Measurements from ENCODE around the gene GPD2. TPM values are rescaled to one million over a fixed set of nuclear protein-coding genes. Genes with fewer than 3 reads are reported as not detected.
A peak's percentile ranks its signal among the peaks of the same experiment; 100 is the strongest.

The GPD2 gene
- total RNA-seq, 4 donors from 2014 or later = 39.2 to 69.7 (median 64.1) TPM

DNA sequence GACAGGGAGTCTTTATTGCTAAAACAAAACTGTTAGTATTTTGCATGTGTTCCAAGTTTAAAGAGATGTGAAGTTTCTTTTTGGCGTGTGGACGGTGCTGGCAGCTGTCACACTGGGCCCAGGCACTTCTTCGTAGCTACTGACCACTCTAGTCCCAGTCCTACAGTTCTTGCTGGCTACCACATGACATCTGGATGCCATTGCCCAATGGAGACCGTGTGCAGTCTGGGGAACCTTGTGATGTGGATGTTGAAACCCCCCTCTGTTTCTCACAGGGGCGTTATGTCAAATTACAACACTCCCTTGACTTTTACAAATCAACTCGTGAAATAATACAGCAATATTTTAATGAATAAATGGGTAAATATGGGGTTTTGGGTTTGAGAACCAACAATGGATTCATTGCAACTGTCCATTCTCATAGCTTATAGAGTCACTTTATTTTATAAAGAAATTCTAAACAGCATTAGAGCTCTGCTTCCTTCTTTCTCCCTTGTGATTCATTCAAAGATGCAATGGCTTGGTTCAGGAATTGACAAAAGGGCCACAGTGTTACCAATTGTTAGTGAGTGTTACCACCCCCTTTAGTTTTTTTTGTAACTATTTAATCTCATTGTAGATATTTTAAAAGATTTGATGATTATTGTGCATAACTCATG is 1.2 kb downstream of the GPD2 start:
- intact Hi-C loops (cut with DNase I; ENCODE audit: low total_unique reads) = no loop called here

DNA sequence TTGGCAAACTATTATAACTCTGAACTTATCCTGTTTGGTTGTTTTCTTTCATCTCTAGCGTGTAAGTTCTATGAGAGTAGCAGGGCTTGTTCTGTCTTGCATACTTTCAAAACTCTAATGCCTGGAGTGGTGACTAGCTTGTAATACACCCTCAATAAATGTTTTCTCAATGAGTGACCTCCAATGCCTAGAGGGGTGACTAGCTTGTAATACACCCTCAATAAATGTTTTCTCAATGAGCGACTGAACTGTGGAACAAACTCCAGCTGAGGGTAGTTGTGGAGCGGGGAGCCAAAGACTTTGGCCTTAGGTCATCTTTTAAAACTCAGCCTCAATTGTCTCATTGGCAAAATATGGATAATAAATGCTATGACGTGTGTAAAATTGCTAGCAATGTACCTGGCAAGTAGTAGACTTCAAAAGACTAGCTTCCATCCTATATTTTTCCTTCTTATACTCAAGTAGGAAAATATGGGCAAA is 1.8 kb downstream of the GPD2 start:
- intact Hi-C loops (cut with DNase I; ENCODE audit: low total_unique reads) = no loop called here
- in situ Hi-C loops (cut with MboI; ENCODE audit: low sequenced_read_pairs in 4 of 4) = no loop called here
- peak overlapping the region; percentile 98 to 99 (median 98) for H3K27ac ChIP-seq

More for the DNA sequence above, 1.2 kb downstream of the GPD2 start:
- ATAC-seq = peak; percentile 24 to 63
- peak; percentile 48 to 81 for DNase-seq
- H3K9me3 ChIP-seq = no peaks in the 10 kb centered on the region
- H3K27ac ChIP-seq = peak overlapping the region; percentile 98 to 99 (median 98)
- TF ChIP-seq POLR2A (IDR thresholded peaks at IDR 0.05) = peak; percentile 62 to 64
- TF ChIP-seq, protein P1, sequence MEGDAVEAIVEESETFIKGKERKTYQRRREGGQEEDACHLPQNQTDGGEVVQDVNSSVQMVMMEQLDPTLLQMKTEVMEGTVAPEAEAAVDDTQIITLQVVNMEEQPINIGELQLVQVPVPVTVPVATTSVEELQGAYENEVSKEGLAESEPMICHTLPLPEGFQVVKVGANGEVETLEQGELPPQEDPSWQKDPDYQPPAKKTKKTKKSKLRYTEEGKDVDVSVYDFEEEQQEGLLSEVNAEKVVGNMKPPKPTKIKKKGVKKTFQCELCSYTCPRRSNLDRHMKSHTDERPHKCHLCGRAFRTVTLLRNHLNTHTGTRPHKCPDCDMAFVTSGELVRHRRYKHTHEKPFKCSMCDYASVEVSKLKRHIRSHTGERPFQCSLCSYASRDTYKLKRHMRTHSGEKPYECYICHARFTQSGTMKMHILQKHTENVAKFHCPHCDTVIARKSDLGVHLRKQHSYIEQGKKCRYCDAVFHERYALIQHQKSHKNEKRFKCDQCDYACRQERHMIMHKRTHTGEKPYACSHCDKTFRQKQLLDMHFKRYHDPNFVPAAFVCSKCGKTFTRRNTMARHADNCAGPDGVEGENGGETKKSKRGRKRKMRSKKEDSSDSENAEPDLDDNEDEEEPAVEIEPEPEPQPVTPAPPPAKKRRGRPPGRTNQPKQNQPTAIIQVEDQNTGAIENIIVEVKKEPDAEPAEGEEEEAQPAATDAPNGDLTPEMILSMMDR (IDR thresholded peaks at IDR 0.05 in 4 of 5, conservative IDR thresholded peaks at IDR 0.05 in 1 of 5) = no peak
- in situ Hi-C loops (cut with MboI; ENCODE audit: low sequenced_read_pairs in 4 of 4) = no loop called here
- H3K4me1 ChIP-seq = peaks cover 40 to 41% of the 10 kb centered on the region in 2 donors
- H3K4me3 ChIP-seq = peak overlapping the region; percentile 78 to 85 (median 82)
- H3K27me3 ChIP-seq = no peaks in the 10 kb centered on the region
- no peaks in the 10 kb centered on the region for H3K36me3 ChIP-seq

DNA sequence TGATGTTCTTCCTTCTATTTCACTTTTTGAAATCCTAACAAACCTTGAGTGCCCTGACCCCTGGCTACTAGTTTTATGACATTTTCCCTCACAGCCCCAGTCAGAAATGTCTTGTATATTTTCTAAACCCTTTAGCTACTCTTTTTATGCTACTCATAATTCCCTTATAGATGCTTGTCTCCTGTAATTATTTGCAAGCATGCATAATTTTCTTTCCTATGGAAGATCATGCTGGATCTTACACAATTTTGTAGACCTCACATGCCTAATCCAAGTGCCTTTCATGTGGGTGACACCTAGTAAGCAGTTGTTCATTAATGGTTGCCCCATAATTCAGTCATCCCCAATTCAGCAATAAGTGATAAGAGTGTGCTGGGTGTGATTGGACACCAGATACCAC is 6.9 kb downstream of the GPD2 start:
- no peaks in the 10 kb centered on the region for H3K9me3 ChIP-seq
- H3K27ac ChIP-seq = no peak overlapping the region
- ATAC-seq (no peak), DNase-seq (no peak)
- peaks cover 26 to 37% of the 10 kb centered on the region in 2 donors for H3K4me1 ChIP-seq
- no peak for TF ChIP-seq POLR2A (IDR thresholded peaks at IDR 0.05)
- TF ChIP-seq, protein P1 (IDR thresholded peaks at IDR 0.05 in 4 of 5, conservative IDR thresholded peaks at IDR 0.05 in 1 of 5) = no peak
- in situ Hi-C loops (cut with MboI; ENCODE audit: low sequenced_read_pairs in 4 of 4) = loop anchor here in 1 of 4 donors (10.0 kb wide), 1 partner anchor 98 kb away; no protein-coding TSS in a partner anchor
- no peaks in the 10 kb centered on the region for H3K36me3 ChIP-seq
- H3K27me3 ChIP-seq = no peaks in the 10 kb centered on the region
- no peak overlapping the region for H3K4me3 ChIP-seq
- intact Hi-C loops (cut with DNase I; ENCODE audit: low total_unique reads) = no loop called here

More for the DNA sequence above, 1.8 kb downstream of the GPD2 start:
- Histone ChIP-seq H3K4me3 (peak overlapping the region; percentile 78 to 85 (median 82)), H3K4me1 (peaks cover 40 to 41% of the 10 kb centered on the region in 2 donors), H3K9me3 (no peaks in the 10 kb centered on the region), H3K27me3 (no peaks in the 10 kb centered on the region), H3K36me3 (no peaks in the 10 kb centered on the region)
- TF ChIP-seq, protein P1 (IDR thresholded peaks at IDR 0.05 in 4 of 5, conservative IDR thresholded peaks at IDR 0.05 in 1 of 5) = no peak
- no peak for TF ChIP-seq POLR2A (IDR thresholded peaks at IDR 0.05)
- DNase-seq = no peak
- ATAC-seq = no peak

DNA sequence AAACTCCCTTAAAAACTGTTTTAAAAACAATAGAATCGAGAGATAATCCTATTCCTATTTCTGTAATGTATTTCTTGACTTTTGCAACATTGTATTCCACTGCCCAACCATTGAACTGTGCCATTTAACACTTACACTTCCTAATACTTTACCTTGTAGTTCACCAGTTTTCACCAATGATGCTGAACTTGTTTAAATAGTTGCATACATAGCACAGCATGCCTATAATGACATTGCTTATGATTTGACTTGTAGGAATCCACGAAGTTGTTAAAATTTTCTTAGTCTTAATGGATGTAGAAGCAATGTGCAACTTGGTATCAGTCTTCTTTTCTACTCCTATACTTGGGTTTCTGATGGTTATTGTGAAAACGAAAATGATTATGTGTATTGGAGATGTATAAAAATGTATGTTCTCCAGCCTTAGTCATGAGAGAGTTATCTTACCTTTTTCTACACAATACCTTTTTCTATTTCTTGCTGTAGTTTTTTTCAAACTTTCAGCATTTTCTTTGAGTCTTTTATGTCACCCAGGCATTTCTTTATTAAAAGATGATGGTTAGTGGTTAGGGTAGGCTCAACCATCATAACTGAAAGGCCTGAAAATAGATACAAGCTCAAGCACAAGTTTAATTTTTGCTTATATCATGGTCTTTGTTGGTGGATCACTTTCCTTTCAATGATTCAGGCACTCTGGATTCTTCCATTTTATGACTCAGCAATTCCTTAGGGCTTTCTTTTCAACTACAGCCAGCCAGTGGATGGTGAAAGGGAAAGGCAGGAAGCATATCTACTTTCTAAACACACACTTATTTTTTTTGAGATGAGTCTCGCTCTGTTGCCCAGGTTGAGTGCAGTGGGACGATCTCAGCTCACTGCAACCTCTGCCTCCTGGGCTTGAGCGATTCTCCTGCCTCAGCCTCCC is 9.4 kb downstream of the GPD2 start:
- Histone ChIP-seq H3K9me3 (no peaks in the 10 kb centered on the region), H3K27ac (peak overlapping the region in 3 of 4 donors; percentile 33 to 56 (median 52)), H3K36me3 (no peaks in the 10 kb centered on the region), H3K4me1 (peaks cover 14 to 25% of the 10 kb centered on the region in 2 donors), H3K4me3 (no peak overlapping the region), H3K27me3 (no peaks in the 10 kb centered on the region)
- TF ChIP-seq, protein P1 (IDR thresholded peaks at IDR 0.05 in 4 of 5, conservative IDR thresholded peaks at IDR 0.05 in 1 of 5) = no peak
- TF ChIP-seq POLR2A (IDR thresholded peaks at IDR 0.05) = no peak
- intact Hi-C loops (cut with DNase I; ENCODE audit: low total_unique reads) = no loop called here
- ATAC-seq (peak; percentile 30 to 90), DNase-seq (no peak)
- in situ Hi-C loops (cut with MboI; ENCODE audit: low sequenced_read_pairs in 4 of 4) = loop anchor here in 1 of 4 donors (10.0 kb wide), 1 partner anchor 101 kb away; no protein-coding TSS in a partner anchor
